WI38 (cell line): Measurements from ENCODE around the gene ERBB3.

Experiments used
- H3K4me3 ChIP-seq: 2 replicates; pipeline ENCODE4 v1.5.1; 2011; ENCODE audit warnings: low read depth, mild to moderate bottlenecking, control low read depth, low read length
- CTCF ChIP-seq: IDR thresholded peaks from 2 replicates; pipeline ENCODE4 v1.5.1; 2012; ENCODE audit warnings: low read depth, mild to moderate bottlenecking, control low read depth, low read length

Gene ERBB3

GRCh38 chr12:56150563-56150962 is 70.6 kb downstream of the ERBB3 start:
- TF ChIP-seq CTCF = no peak
- no peak overlapping the region for H3K4me3 ChIP-seq

GRCh38 chr12:56151672-56152131 is 71.7 kb downstream of the ERBB3 start:
- H3K4me3 ChIP-seq = peak overlapping the region; percentile 79
- peak; percentile 5; the same call in 1 of the 2 replicates for TF ChIP-seq CTCF

GRCh38 chr12:56152132-56152755 is 72.3 kb downstream of the ERBB3 start, which contains the start of gene MYL6B:
MYL6B (plus strand) TSS chr12:56152587; CDS start chr12:56153919, 1,332 bp downstream.
- TF ChIP-seq CTCF = no peak
- peak within 1 kb of the TSS; percentile 79 for H3K4me3 ChIP-seq
